Measurements from ENCODE around the gene CAPZB. TPM values are rescaled to one million over a fixed set of nuclear protein-coding genes. Genes with fewer than 3 reads are reported as not detected.

The CAPZB gene
- total RNA-seq, 1 donor from 2014 or later = 558 TPM

Other genes with a start within 250 kb of the CAPZB start
- gene EMC1, start 234.0 kb downstream of the CAPZB start, total RNA-seq = 45.2 and 47.8 TPM in 2 replicates
- 48.6 and 51.0 TPM in 2 replicates for gene MRTO4, start 233.7 kb downstream of the CAPZB start, total RNA-seq
- 1.6 and 2.0 TPM in 2 replicates for gene AKR7A3, start 196.8 kb downstream of the CAPZB start, total RNA-seq
- 24.2 and 29.4 TPM in 2 replicates for gene AKR7A2, start 173.4 kb downstream of the CAPZB start, total RNA-seq
- gene SLC66A1, start 173.2 kb downstream of the CAPZB start, total RNA-seq = 8.9 TPM in 2 replicates
- gene NBL1, start 158.8 kb upstream of the CAPZB start, total RNA-seq = 32.8 and 34.0 TPM in 2 replicates
- gene HTR6, start 179.3 kb upstream of the CAPZB start, total RNA-seq = not detected in 2 replicates

All from T-helper 1 cell treated with Interleukin-12 subunit alpha and Interleukin-12 subunit beta and Interleukin-4 antibody, amounts not matched to agents 30 ng/mL and 1 ng/mL, for 36 hours (primary cell).